Measurements from ENCODE around the gene CCDC70.
A peak's percentile ranks its signal among the peaks of the same experiment; 100 is the strongest.

Gene CCDC70

DNA sequence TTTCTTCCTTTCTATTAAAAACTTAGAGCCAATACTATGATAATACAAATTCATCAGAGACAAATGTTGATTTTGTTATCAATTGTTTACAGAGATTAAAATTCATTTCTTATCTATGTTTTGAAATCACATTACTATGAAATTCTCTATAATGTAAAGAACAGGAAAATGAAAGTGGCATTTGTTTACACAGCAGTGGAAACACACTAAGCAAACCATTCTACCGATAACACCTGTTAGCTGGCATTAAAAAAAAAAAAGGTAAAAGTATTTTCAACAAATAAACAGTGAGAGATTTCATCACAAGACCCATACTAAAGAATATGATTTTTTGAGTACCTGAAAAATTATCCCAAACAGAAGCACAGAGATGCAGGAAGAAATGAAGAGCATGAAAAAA lies 4.8 kb upstream of the CCDC70 start:
- no peak for DNase-seq (ENCODE audit: low read depth in 4 of 4, low spot score in 1 of 4)

DNA sequence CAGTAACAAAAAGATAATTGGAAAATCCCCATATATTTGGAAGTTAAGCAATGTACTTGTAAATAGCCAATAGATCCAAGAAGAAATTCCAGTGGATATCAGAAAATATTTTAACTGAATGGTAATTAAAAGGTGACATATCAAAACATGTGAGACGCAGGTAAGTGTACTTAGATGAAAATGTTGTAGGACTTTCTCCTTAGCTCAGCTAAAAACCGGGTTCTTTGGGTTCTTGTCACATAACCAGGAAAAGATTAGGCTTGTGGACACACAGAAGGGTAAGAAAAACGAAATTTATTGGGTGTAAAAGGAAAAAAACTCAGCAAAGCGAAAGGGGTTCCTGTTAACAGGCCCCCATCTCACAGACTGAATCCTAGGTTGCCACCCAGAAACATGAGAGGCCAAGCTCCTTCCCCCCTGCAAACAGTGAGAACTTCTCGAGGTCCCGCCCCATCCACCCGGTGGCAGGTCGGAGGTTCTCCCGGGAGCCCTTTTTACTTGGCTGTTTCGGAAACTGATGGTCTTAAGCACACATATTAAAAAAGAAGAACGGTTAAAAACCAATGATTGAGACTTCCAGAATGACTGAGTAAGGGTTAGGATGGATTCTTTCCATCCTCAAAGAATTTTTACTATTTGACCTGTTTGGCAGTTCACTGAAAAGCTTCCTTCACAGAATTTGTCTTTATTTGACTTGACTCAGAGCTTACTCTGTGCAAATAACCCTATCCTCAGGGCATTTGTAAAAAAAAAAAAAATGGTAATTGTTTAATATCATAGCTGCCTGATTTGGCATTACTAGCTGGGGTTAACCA lies 3.1 kb upstream of the CCDC70 start:
- no peak for DNase-seq (ENCODE audit: low read depth in 4 of 4, low spot score in 1 of 4)

DNA sequence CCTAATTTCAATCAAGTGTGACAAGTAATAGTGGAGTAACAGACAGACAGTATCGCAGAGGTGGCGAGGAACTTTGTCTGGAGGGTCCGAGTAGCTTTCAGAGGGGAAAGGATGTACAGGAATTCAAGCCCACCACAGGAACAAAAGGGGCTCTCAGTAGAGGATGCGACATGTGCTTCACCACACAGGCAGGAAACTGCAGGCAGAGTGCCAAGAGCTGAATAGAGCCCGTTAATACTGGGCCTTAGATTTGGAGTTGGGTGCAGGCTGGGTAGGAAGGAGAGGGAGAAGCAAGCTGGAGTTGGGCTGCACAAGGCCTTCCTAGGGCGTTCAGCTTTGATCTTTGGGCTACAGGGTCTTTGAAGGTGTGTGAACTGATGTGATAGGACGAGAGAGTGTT lies 1.2 kb downstream of the CCDC70 start:
- no peak for DNase-seq (ENCODE audit: low read depth in 4 of 4, low spot score in 1 of 4)

DNA sequence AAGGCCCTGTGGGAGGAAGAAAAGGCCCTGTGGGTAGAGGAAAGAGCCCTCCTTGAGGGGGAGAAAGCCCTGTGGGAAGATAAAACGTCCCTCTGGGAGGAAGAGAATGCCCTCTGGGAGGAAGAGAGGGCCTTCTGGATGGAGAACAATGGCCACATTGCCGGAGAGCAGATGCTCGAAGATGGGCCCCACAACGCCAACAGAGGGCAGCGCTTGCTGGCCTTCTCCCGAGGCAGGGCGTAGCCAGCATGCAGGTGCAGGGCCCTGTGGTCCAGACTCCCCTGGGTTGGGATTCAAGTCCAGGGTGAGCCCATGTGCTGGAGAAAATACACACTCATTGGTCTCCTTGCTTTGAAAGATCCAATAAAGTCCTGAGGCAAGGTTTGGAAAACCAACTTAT lies 4.1 kb downstream of the CCDC70 start:
- DNase-seq (ENCODE audit: low read depth in 4 of 4, low spot score in 1 of 4) = no peak

DNA sequence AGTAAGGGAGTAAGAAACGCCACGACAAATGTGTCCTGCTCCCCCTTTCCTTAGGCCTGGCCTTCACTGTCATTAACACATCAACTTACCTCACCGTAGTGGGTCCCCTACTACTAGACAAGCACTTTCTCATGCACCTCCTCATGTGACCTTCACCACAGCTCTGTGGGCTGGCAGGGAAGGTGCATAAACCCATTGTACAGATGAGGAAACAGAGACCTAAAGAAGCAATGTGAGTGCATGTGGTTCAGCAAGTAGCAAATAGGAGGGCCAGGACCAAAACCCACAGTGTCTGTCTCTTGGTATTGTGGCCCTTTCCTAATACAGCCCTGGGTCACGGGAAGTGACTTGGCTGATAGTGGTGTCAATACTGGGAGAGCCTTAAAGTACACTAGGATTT lies 5.3 kb downstream of the CCDC70 start:
- DNase-seq (ENCODE audit: low read depth in 4 of 4, low spot score in 1 of 4) = no peak

DNA sequence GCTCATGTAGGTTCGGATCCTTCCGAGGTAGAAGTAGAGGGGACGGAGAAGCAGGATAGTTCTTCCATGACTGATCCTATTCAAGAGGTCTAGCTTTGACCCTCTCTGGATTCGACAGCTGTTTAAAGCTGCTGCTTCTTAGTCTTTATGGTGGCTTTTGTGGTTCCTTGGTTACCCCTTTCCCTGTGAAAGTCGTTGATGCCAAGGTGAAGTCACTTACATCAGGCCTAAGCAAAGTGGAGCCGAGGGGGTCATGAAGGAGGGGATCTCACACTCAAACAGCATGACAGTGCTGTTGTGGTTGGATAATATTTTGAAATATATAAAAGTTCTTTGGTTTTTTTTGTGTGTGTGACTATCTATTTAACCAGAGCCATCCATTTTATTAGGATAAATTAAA lies 8.1 kb downstream of the CCDC70 start:
- DNase-seq (ENCODE audit: low read depth in 4 of 4, low spot score in 1 of 4) = no peak

DNA sequence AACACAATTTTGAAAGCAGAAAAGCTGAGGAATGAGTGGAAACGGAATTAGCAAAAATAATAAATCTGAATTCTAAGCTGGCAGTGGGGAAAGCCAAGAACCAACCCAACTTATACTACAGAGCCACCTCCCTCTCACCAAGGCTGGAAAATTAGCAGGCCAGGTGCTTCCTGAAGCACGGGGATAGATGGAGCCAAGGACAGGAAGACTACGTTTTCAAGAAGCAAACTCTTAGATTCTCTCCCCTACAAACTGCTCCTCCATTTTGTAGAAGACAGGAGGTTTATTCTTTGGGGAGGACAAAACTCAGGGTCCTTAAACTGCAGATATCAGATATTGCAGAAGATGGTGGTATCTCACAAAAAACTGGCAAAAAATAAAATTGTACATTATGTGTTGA lies 8.8 kb downstream of the CCDC70 start:
- no peak for DNase-seq (ENCODE audit: low read depth in 4 of 4, low spot score in 1 of 4)

DNA sequence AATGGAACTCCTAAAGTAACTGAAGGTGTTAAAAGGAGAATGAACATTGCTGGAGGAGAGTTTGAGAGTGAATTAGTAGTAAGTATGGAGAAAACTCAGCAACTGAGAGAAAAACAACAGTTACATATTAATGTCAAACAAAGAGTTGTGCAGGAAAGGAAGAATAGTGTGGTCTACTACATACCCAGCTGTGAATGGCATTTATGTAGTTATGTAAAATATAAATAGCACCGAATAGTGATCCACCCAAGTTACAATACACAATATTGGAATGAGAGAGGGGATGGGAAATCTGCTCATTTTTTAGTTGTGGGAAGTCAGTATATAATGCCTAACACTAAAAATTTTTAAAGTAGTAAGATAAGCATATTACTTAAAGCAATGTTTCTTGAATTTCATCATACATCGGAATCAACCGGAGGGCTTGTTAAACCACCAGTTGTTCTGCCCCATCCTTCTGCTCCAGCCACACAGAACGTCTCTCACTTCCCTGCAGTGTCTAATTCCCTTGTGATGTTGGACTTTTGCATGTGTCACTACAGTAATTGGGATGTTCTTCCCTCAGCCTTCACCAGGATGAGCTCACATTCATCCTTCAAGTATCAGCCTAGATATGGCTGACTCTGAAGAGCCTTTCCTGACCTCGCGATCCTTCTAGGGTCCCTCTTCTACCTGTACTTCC lies 11.5 kb downstream of the CCDC70 start:
- no peak for DNase-seq (ENCODE audit: low read depth in 4 of 4, low spot score in 1 of 4)

DNA sequence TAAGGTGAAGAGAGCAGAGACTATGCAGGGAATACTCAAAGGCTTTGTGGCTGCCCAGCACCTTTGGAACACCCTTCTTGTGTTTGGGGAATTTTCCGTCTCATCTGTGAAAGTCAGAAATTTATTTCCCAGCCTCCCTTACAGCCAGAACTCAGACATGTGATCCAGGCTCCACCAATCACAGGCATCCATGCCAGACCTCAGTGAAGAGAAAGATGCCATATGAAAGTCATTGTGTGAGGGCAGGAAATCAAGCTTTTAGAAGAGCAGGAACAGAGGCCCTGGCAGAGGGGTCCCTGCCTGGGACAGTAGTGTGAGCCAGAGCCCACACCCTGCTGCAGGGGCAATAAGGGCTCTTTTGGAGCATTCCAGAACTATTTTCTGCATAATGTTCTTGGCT lies 12.1 kb downstream of the CCDC70 start:
- no peak for DNase-seq (ENCODE audit: low read depth in 4 of 4, low spot score in 1 of 4)

DNA sequence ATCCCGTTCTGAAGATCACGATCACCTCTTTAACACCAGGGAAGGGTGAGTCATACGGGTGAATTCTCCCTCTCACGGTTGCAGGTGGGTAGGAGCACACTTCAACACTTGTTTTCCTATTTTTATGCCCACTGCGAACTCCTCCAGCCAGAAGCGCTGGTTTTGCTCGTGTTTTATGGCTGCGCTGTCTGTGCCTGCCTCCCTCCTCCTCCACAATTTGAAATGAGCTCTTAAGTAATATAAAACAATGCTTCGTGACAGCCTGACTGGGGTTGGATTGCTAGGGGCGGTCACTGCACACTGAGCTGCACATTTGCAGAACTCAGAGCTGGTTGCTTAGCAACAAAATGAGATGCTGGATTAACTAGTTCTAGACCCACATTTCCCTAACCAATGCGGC lies 12.9 kb downstream of the CCDC70 start:
- no peak for DNase-seq (ENCODE audit: low read depth in 4 of 4, low spot score in 1 of 4)

DNA sequence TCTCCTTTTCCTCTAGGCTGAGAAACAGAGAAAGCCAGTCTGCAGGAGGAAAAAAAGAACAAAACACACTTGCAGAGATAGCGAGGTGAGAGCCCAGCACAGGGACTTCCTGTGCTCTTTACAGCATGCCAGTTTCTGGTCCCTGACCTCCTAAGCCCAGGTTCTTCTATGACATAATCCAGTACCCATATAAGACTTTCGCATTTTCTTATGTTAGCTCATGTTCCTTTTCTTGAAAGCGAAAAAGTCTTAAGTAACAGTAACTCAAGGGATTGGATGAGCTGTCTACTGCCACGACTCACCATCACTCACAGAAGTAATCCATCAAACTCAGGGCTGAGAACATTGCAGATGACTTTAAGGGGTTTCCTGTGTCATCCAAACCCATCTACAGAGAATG lies 17.4 kb downstream of the CCDC70 start:
- DNase-seq (ENCODE audit: low read depth in 4 of 4, low spot score in 1 of 4) = no peak

DNA sequence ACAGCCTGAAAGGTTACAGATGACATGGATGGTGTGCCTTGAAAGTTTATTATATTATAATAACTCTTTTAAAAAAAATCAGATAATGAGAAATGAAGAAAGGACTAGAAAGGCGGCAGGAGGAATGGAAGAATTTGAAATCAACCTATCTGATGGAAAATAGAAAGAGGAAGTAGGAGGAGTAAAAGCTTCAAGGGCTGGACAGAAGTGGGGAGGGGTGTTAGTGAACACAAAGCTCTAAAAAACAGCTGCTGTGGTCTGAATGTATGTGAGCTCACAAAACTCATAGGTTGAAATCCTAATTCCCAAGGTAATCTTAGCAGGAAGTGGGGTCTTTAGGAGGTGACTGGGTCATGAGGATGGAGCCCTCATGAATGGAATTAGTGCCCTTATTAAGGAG lies 19.5 kb downstream of the CCDC70 start:
- DNase-seq (ENCODE audit: low read depth in 4 of 4, low spot score in 1 of 4) = no peak

DNA sequence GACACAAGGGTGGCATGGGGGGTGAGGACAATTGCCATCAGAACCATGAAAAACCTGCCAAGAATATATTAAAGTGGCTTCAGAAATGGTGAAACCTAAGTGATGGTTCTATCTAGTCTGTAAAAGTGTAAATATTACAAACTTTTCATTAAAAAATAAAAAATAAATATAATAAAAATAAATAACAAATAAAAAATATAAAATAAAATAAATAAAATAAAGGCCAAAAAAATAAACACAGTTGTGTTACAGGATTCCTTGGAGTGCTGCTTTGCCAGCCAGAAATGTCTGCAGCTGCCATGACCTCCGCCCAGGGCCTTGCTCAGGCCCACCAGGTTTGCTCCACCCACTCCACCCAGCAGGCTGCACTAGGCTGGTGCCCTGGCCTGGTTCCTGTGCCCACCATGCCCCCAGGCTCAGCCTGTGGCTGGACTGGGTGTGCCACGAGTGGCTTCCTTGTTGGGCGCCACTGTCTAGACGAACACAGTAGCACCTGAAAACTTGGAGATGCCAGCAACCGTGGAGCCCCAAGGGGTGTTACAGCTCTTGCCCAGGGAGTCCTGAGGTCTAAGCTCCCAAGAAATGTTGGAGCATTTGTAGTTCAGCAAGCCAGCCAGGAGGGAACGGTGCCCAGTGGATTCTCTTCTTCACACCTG lies 20.9 kb downstream of the CCDC70 start:
- no peak for DNase-seq (ENCODE audit: low read depth in 4 of 4, low spot score in 1 of 4)

DNA sequence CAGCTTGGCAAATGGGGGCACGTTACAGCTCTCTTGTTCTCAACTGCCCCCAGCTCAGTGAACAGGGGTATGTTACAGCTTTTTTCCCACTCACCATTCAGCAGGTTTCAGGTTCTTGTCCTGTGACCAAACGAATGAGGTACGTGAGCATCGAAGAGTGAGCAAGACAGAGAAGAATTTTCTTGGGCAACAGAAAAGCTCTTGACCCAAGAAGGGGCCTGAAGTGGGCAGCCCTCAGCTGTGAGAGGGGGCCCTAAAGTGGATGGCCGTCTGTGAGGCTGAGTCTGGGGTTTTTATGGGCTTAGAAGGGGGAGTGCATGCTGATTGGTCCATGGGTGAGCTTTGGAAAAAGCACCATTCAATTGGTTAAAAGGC lies 21.4 kb downstream of the CCDC70 start:
- DNase-seq (ENCODE audit: low read depth in 4 of 4, low spot score in 1 of 4) = no peak

DNA sequence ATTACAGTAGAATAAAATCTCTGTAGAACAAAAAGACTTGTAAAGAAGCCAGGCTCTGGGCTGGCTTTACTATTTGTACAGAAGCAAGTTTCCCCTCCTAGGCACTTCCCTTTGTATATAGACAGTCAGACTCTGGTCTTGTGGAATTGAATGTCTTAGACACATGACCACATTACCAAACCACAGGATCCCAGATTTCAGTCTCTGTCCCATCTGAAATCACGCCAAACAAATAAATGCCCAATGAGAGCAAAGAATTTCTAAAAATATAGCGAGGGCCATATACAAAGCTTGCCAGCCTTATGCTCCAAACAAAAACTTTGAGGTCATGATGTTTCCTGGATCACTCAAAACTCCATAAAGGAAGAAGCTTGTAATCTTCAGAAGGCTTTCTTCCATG lies 23.9 kb downstream of the CCDC70 start:
- no peak for DNase-seq (ENCODE audit: low read depth in 4 of 4, low spot score in 1 of 4)

DNA sequence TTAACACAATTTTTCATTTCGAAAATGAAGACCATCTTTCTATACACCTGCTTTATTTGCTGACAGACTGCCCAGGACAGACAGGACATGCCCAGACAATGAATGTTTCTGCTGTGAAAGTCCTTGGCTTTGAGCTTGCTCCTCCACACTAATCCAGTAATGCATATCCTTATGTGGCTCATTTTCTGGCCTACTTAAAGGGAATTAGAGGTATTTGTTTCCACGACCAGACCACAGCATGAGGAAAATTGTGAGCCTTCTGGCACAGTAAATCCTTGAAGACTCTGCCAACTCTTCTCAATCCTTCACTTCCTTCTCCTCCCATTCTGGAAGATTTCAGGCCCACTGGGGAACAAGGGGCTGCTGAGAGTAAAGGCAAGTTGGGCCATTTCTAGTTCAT lies 25.7 kb downstream of the CCDC70 start:
- no peak for DNase-seq (ENCODE audit: low read depth in 4 of 4, low spot score in 1 of 4)

DNA sequence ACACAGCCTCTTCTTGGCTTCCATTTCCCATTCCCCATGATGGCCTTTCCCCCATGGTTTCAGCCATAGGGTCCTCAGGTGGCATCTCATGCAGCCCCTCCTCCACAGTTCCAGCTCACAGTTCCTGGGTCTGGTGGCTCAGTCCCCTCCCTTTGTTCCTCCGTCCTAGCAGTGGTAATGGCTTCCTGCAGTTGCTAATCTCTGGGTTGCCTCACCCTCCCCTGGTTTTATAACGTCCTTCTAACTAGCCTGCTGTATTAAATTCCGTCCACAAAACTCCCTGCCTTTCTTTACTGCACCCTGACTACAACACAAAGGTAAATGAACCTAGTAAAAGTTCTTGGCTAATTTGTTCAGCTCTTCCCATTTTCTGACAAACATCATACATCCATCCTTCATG lies 30.9 kb downstream of the CCDC70 start:
- no peak for DNase-seq (ENCODE audit: low read depth in 4 of 4, low spot score in 1 of 4)

DNA sequence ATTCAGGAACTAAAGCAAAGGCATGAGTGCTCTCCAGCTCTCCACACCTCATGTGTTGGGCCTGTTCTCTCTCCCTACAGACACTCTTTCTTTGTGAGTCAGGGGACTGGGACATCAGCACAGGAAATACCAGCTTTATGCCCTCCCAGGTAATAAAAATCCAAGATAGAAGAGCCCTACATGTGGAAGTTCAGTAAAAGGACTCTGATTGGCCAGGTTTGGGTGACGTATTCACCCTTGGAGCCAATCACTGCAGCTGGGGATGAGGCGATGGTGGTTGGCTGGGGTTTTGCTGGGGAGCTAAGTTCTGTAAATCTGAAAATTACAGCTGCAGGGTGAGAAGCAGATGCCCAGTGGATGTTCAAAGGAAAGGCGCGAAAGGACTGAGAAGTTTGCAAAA lies 32.5 kb downstream of the CCDC70 start:
- no peak for DNase-seq (ENCODE audit: low read depth in 4 of 4, low spot score in 1 of 4)

DNA sequence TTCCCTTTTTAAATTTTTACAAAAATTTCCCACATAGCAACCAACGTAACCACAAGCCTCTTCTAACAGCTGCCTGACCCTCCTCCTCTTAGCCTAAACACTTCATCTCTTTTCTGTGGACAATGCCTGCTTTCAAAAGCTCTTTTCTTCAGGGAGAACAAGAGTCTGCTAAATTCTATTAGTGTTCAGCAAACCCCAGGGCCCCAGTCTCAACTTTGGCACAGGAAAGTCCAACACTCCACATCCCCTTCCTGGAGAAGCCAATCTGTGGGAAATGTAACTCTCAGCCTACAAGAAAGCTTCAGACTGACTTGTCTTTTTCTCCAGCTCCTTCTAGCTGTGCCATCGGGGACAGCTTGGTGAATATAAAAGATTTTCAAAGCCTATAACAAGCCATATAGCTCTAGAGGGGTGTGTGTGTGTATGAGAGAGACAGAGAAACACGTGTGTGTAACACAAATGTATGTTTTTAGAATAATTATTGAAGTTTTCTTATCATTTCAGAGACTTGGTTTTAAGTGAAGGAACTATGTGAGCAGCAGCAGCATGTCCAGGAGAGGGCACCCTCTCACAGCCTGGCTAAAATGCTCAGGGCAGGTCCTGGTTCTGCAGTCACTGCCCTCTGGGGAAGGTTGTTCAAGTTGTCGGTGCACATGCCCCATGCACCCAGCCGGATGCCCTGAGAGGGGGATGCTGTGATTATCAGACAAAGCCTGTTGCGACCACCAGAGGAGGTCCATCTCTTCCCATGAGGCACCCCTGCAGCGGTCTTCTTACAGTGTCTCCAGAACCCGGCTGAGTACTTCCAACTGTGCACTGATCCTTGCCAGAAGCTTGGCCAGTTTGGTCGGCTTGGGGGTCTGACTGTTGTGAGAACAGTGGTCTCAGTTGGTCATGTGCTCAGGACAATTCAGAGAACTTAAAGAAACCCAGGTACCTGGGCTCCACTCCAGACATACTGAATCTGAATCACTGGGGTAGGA lies 34.4 kb downstream of the CCDC70 start:
- DNase-seq (ENCODE audit: low read depth in 4 of 4, low spot score in 1 of 4) = peak in 2 of 4 experiments; percentile 12 to 18

DNA sequence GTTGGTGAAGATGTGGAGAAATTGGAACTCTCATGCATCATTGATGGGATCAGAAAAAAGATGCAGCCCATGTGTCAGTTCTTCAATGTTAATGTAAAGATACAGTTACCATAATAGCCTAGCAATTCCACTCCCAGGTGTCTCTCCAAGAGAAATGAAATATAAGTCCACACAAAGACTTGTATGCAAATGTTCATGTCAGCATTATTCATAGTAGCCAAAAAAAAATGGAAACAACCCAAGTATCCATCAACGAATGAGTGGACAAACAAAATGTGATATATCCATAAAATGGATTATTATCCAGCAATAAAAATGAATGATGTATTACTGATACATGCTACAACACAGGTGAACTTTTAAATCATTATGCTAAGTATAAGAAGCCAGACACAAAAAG lies 38.7 kb downstream of the CCDC70 start:
- DNase-seq (ENCODE audit: low read depth in 4 of 4, low spot score in 1 of 4) = no peak

DNA sequence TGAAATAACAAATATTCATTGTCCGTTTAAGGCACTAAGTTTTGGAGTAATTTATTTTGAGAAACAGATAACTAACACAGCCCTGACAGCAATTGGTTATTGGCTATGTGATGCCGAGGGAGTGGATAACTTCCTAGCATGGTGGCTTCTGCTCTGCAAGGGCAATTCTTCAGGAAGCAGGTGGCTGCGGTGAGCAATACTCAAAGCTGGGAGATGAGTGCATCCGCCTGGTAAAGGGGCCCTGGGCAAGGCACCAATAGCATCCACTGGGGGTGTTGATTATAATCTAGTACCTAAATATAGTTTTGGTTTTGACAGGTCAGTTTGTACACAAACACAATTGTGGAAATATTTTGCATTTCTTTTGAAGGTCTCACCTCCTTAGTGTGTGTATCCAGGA lies 41.0 kb downstream of the CCDC70 start:
- DNase-seq (ENCODE audit: low read depth in 4 of 4, low spot score in 1 of 4) = no peak
